IMR-90 (cell line): ENCODE data around the gene PLCH1. TPM values are rescaled to one million over a fixed set of nuclear protein-coding genes. Genes with fewer than 3 reads are reported as not detected.

Experiments
- ATAC-seq: fragments of 200-7000 bp; cut with Tn5 transposase; 2 replicates; pipeline ENCODE4 v1.9.1; 2020; ENCODE audit warnings: low read depth, mild to moderate bottlenecking, moderate library complexity
- BruUV-seq: library from RNA; stranded (reverse); fragments of 400-500 nt; replicated peaks from 2 replicates; lab custom pipeline; 2021; lab: Mats Ljungman, UMichigan
- CTCF ChIA-PET: fragments of 300-600 bp; formaldehyde crosslinking; extraction: SDS; loops from one replicate; lab custom pipeline; 2021; ENCODE audit warnings: antibody characterized with exemption; lab: Yijun Ruan, JAX
- POLR2A ChIA-PET: fragments of 300-600 bp; sonication (Branson Sonifier 250); formaldehyde crosslinking; loops from one replicate; lab custom pipeline; 2022; ENCODE audit warnings: antibody characterized with exemption; ENCODE audit not compliant: unreplicated experiment; lab: Charles Lee
- DNase-seq: peaks from one replicate; pipeline ENCODE4 v3.0.0; 2013
- H2AFZ ChIP-seq: replicated peaks from 2 replicates; pipeline ENCODE3; 2013; ENCODE audit warnings: low read length, mild to moderate bottlenecking; ENCODE audit not compliant: poor library complexity
- H2AK5ac ChIP-seq: 2 replicates; pipeline ENCODE4 v1.6.1; 2013; ENCODE audit warnings: low read depth, low read length, inconsistent platforms
- H2AK9ac ChIP-seq: replicated peaks from 2 replicates; pipeline ENCODE3; 2013; ENCODE audit warnings: mild to moderate bottlenecking, low read depth, low read length, moderate library complexity; ENCODE audit not compliant: poor library complexity
- H2BK120ac ChIP-seq: 2 replicates; pipeline ENCODE4 v1.6.1; 2013; ENCODE audit warnings: low read depth, low read length, inconsistent platforms
- H2BK15ac ChIP-seq: 3 replicates; pipeline ENCODE4 v1.6.1; 2013; ENCODE audit warnings: low read depth, low read length, inconsistent platforms
- H2BK20ac ChIP-seq: 2 replicates; pipeline ENCODE4 v1.6.1; 2013; ENCODE audit warnings: low read depth, mild to moderate bottlenecking, inconsistent platforms, low read length, moderate library complexity
- H2BK5ac ChIP-seq: 2 replicates; pipeline ENCODE4 v1.6.1; 2013; ENCODE audit warnings: mild to moderate bottlenecking, low read depth, low read length, inconsistent platforms; ENCODE audit not compliant: poor library complexity, severe bottlenecking
- H3K14ac ChIP-seq: replicated peaks from 2 replicates; pipeline ENCODE4 v1.6.1; 2013; ENCODE audit warnings: low read depth, low read length, inconsistent platforms
- H3K18ac ChIP-seq: 2 replicates; pipeline ENCODE4 v1.6.1; 2013; ENCODE audit warnings: low read depth, low read length, control low read depth
- H3K23ac ChIP-seq: 2 replicates; pipeline ENCODE4 v1.6.1; 2013; ENCODE audit warnings: low read depth, low read length, inconsistent platforms
- H3K27ac ChIP-seq: 2 replicates; pipeline ENCODE4 v1.5.1; 2013; ENCODE audit warnings: mild to moderate bottlenecking, control low read depth, low read length; ENCODE audit not compliant: insufficient read depth
- H3K27me3 ChIP-seq: 2 replicates; pipeline ENCODE4 v1.6.1; 2013; ENCODE audit warnings: low read length; ENCODE audit not compliant: control insufficient read depth, insufficient read depth
- H3K36me3 ChIP-seq: 2 replicates; pipeline ENCODE4 v1.6.1; 2013; ENCODE audit warnings: low read length, mixed read lengths; ENCODE audit not compliant: control insufficient read depth, insufficient read depth
- H3K4ac ChIP-seq: 2 replicates; pipeline ENCODE4 v1.6.1; 2013; ENCODE audit warnings: low read depth, low read length, inconsistent platforms
- H3K4me1 ChIP-seq: 2 replicates; pipeline ENCODE4 v1.6.1; 2013; ENCODE audit warnings: low read length, mixed read lengths; ENCODE audit not compliant: control insufficient read depth, insufficient read depth
- H3K4me2 ChIP-seq: 2 replicates; pipeline ENCODE4 v1.6.1; 2013; ENCODE audit warnings: low read depth, mild to moderate bottlenecking, control low read depth, low read length, moderate library complexity
- H3K4me3 ChIP-seq: 2 replicates; pipeline ENCODE4 v1.5.1; 2013; ENCODE audit warnings: low read depth, mild to moderate bottlenecking, control low read depth, low read length, moderate library complexity; ENCODE audit not compliant: insufficient read depth
- H3K56ac ChIP-seq: 2 replicates; pipeline ENCODE4 v1.6.1; 2013; ENCODE audit warnings: low read length, inconsistent platforms; ENCODE audit not compliant: insufficient read depth; ENCODE audit errors: extremely low read depth
- H3K79me1 ChIP-seq, 2 experiments: 2 replicates each; pipeline ENCODE4 v1.6.1; 2013; ENCODE audit warnings: low read length in 2 of 2, inconsistent platforms in 1 of 2, low read depth in 1 of 2
- H3K9ac ChIP-seq: 2 replicates; pipeline ENCODE4 v1.6.1; 2013; ENCODE audit warnings: low read depth, low read length, control low read depth
- H3K9me1 ChIP-seq: 2 replicates; pipeline ENCODE4 v1.6.1; 2013; ENCODE audit warnings: low read length, inconsistent platforms; ENCODE audit not compliant: insufficient read depth
- H3K9me3 ChIP-seq: 2 replicates; pipeline ENCODE4 v1.6.1; 2013; ENCODE audit warnings: low read length; ENCODE audit not compliant: control insufficient read depth, insufficient read depth
- H4K20me1 ChIP-seq: 2 replicates; pipeline ENCODE4 v1.6.1; 2013; ENCODE audit warnings: low read length, inconsistent platforms; ENCODE audit not compliant: insufficient read depth
- H4K5ac ChIP-seq: 2 replicates; pipeline ENCODE4 v1.6.1; 2013; ENCODE audit warnings: mild to moderate bottlenecking, low read depth, low read length, control low read depth
- H4K8ac ChIP-seq, 2 experiments: 2 replicates each; pipeline ENCODE4 v1.6.1; 2013; ENCODE audit warnings: low read depth in 2 of 2, low read length in 2 of 2, control low read depth in 1 of 2, inconsistent platforms in 1 of 2
- H4K91ac ChIP-seq: 2 replicates; pipeline ENCODE4 v1.6.1; 2013; ENCODE audit warnings: low read depth, low read length, inconsistent platforms; ENCODE audit not compliant: insufficient read depth
- BHLHE40 ChIP-seq: fragments of 150-350 bp; IDR thresholded peaks from 2 replicates; pipeline ENCODE4 v1.6.1; 2016; ENCODE audit warnings: mild to moderate bottlenecking, low read depth, low read length
- CEBPB ChIP-seq: IDR thresholded peaks from 2 replicates; pipeline ENCODE4 v1.6.1; 2012; ENCODE audit warnings: low read depth, low read length, improper control_type of control experiment
- CHD1 ChIP-seq: IDR thresholded peaks from 2 replicates; pipeline ENCODE4 v1.6.1; 2012; ENCODE audit warnings: low read depth, low read length, improper control_type of control experiment
- CTCF ChIP-seq: conservative IDR thresholded peaks from 2 replicates; pipeline ENCODE4 v1.5.1; 2012; ENCODE audit warnings: mild to moderate bottlenecking, low read depth, low read length, improper control_type of control experiment
- ELK1 ChIP-seq: fragments of 150-350 bp; IDR thresholded peaks from 2 replicates; pipeline ENCODE4 v1.6.1; 2016; ENCODE audit warnings: low read depth, mild to moderate bottlenecking, low read length, moderate library complexity, borderline replicate concordance
- MAZ ChIP-seq: IDR thresholded peaks from 2 replicates; pipeline ENCODE4 v1.6.1; 2012; ENCODE audit warnings: low read depth, mild to moderate bottlenecking, low read length, improper control_type of control experiment, moderate library complexity, borderline replicate concordance
- NFE2L2 ChIP-seq: fragments of 150-350 bp; IDR thresholded peaks from 2 replicates; pipeline ENCODE4 v1.6.1; 2016; ENCODE audit warnings: low read depth, mild to moderate bottlenecking, low read length
- POLR2A ChIP-seq: IDR thresholded peaks from 2 replicates; pipeline ENCODE4 v1.6.1; 2012; ENCODE audit warnings: mild to moderate bottlenecking, low read depth, low read length
- RCOR1 ChIP-seq: IDR thresholded peaks from 2 replicates; pipeline ENCODE4 v1.6.1; 2012; ENCODE audit warnings: mild to moderate bottlenecking, low read length, improper control_type of control experiment; ENCODE audit not compliant: insufficient replicate concordance
- WGBS, 2 experiments: methylation state at CpG; one replicate each; pipeline versions ENCODE4 v1.1.5 to v1.1.7; 2013; ENCODE audit warnings: missing lambda C conversion rate in 2 of 2; ENCODE audit not compliant: insufficient read length in 1 of 2; ENCODE audit errors: extremely low coverage in 2 of 2; 5-methylcytosine and 5-hydroxymethylcytosine counted together
- dilution Hi-C: fragments of 300-500 bp; cut with HindIII; formaldehyde crosslinking; loops from one replicate; pipeline ENCODE4 v1.14.3; 2018; ENCODE audit warnings: low sequenced_read_pairs; ENCODE audit not compliant: unreplicated experiment
- in situ Hi-C: fragments of 300-500 bp; cut with MboI; formaldehyde crosslinking; loops from 3 replicates; pipeline ENCODE4 v1.14.3; 2019; ENCODE audit warnings: low sequenced_read_pairs, inconsistent platforms, mixed read lengths
- intact Hi-C: fragments of 100-400 bp; cut with micrococcal nuclease; formaldehyde crosslinking; loops from 2 replicates; pipeline ENCODE4 v1.10.0; 2022
- polyA plus RNA-seq, 3 experiments: library from polyadenylated mRNA; depleted of rRNA; stranded (reverse); fragments of >200 nt; gene quantifications; 2 replicates each; pipeline ENCODE4 v1.2.3, GENCODE V29; 2012; ENCODE audit warnings: low replicate concordance in 1 of 3
- total RNA-seq: library from RNA; depleted of rRNA; stranded (reverse); fragments of >200 nt; gene quantifications from 2 replicates; pipeline ENCODE4 v1.2.3, GENCODE V29; 2012

Gene PLCH1
- total and polyA plus RNA-seq, 2 of the 4 experiments (the other 2 are of a cell fraction): not detected

- no TSS peak for BruUV-seq
- no peak overlapping the region for H2BK20ac ChIP-seq
- H2BK5ac ChIP-seq: no peak overlapping the region
- WGBS, 2 experiments: no CpG with 5 or more reads among the region's 1 CpG
- DNase-seq (no peak), ATAC-seq (no peak)
- no peak overlapping the region for H2AK5ac ChIP-seq
- no peak overlapping the region for H4K91ac ChIP-seq
- no peak overlapping the region for H2BK120ac ChIP-seq
- no peak overlapping the region for H3K9ac ChIP-seq
- no peak overlapping the region for H4K5ac ChIP-seq
- H3K79me1 ChIP-seq: no peaks in the 10 kb centered on the region
- no peak overlapping the region for H3K56ac ChIP-seq
- dilution Hi-C loops (no loop called here), in situ Hi-C loops (no loop called here), intact Hi-C loops (no loop called here)
- no peaks in the 10 kb centered on the region for H3K9me3 ChIP-seq
- H3K4me2 ChIP-seq: no peak overlapping the region
- no peaks in the 10 kb centered on the region for H3K4me1 ChIP-seq
- no peaks in the 10 kb centered on the region for H3K36me3 ChIP-seq
- H3K14ac ChIP-seq: no peak overlapping the region
- no peaks in the 10 kb centered on the region for H3K9me1 ChIP-seq
- ChIA-PET CTCF (no interaction called here), POLR2A (interaction anchor here (0.5 kb wide), 1 partner anchor 116 kb away, joined by 8 read pairs; no protein-coding TSS in a partner anchor)
- no peak overlapping the region for H3K23ac ChIP-seq
- no peak overlapping the region for H3K18ac ChIP-seq
- TF ChIP-seq CTCF (no peak), RCOR1 (no peak), MAZ (no peak), ELK1 (no peak), CEBPB (no peak), POLR2A (no peak), BHLHE40 (no peak), NFE2L2 (no peak), CHD1 (no peak)
- no peaks in the 10 kb centered on the region for H3K27me3 ChIP-seq
- no peak overlapping the region for H3K4me3 ChIP-seq
- H2AFZ ChIP-seq: no peak overlapping the region
- no peak overlapping the region for H2AK9ac ChIP-seq
- H2BK15ac ChIP-seq: no peak overlapping the region
- H4K8ac ChIP-seq: no peak overlapping the region
- H3K27ac ChIP-seq: no peak overlapping the region
- H4K20me1 ChIP-seq: no peaks in the 10 kb centered on the region
- H3K4ac ChIP-seq: no peak overlapping the region
Measured at GRCh38 chr3:155617346-155617925, 127.4 kb downstream of the PLCH1 start.
